NB4 (cell line): ENCODE measurements around the gene ZNF543.
"Not testable (repeated sequence)": the region's sequence is repeated elsewhere in the genome, so short reads cannot be mapped to it uniquely, and the experiment has no call there.

Experiments used
- DNase-seq: peaks from one replicate; pipeline ENCODE4 v3.0.0; 2010; ENCODE audit warnings: low read depth
- H3K4me3 ChIP-seq: one replicate; pipeline ENCODE4 v1.5.1; 2011; ENCODE audit warnings: mild to moderate bottlenecking, low read depth, low read length, moderate library complexity
- CTCF ChIP-seq: IDR thresholded peaks from one replicate; pipeline ENCODE4 v1.5.1; 2012; ENCODE audit warnings: low read depth, low read length
- MAX ChIP-seq: IDR thresholded peaks from 2 replicates; pipeline ENCODE4 v1.6.1; 2011; ENCODE audit warnings: low read depth, low read length
- MYC ChIP-seq: IDR thresholded peaks from 2 replicates; pipeline ENCODE4 v1.6.1; 2011; ENCODE audit warnings: low read depth, low read length
- POLR2A ChIP-seq: IDR thresholded peaks from 2 replicates; pipeline ENCODE4 v1.6.1; 2011; ENCODE audit warnings: mild to moderate bottlenecking; ENCODE audit not compliant: insufficient read length; ENCODE audit errors: extremely low read depth

Gene ZNF543

GRCh38 chr19:57374179-57374578 lies 53.9 kb downstream of the ZNF543 start:
- H3K4me3 ChIP-seq = no peak overlapping the region
- no peak for DNase-seq
- TF ChIP-seq CTCF (no peak), MAX (no peak), POLR2A (no peak), MYC (no peak)

- DNase-seq, H3K4me3 ChIP-seq: not testable (repeated sequence)
Observed at GRCh38 chr19:57374647-57375046, 54.4 kb downstream of the ZNF543 start.

- no peak overlapping the region for H3K4me3 ChIP-seq
- no peak for DNase-seq
- TF ChIP-seq POLR2A (no peak), MYC (no peak), CTCF (no peak), MAX (no peak)
Observed at GRCh38 chr19:57376151-57376550, 55.9 kb downstream of the ZNF543 start.

- no peak for DNase-seq
- no peak overlapping the region for H3K4me3 ChIP-seq
- TF ChIP-seq CTCF (no peak), MAX (no peak), POLR2A (no peak), MYC (no peak)
Observed at GRCh38 chr19:57377498-57378146, 57.4 kb downstream of the ZNF543 start.
